Fibroblast of lung (primary cell): Measurements from ENCODE around the gene TCERG1L. TPM values are rescaled to one million over a fixed set of nuclear protein-coding genes. Genes with fewer than 3 reads are reported as not detected.

Experiments used
- DNase-seq, 2 donors: peaks; one replicate each; pipeline versions ENCODE4 v3.0.0 to v3.0.0-alpha.2; 2010; ENCODE audit warnings: low read depth in 2 of 2
- H2AFZ ChIP-seq: 2 replicates; pipeline ENCODE4 v1.5.1; 2012; ENCODE audit warnings: low read length, control low read depth, inconsistent platforms
- H3K27ac ChIP-seq: 2 replicates; pipeline ENCODE4 v1.5.1; 2011; ENCODE audit warnings: low read length, control low read depth; ENCODE audit not compliant: insufficient read depth
- H3K27me3 ChIP-seq: 2 replicates; pipeline ENCODE4 v1.5.1; 2011; ENCODE audit warnings: mild to moderate bottlenecking, low read length; ENCODE audit not compliant: control insufficient read depth, insufficient read depth
- H3K36me3 ChIP-seq: 2 replicates; pipeline ENCODE4 v1.5.1; 2011; ENCODE audit warnings: low read length; ENCODE audit not compliant: control insufficient read depth, insufficient read depth
- H3K4me1 ChIP-seq: 2 replicates; pipeline ENCODE4 v1.5.1; 2011; ENCODE audit warnings: low read length; ENCODE audit not compliant: control insufficient read depth, insufficient read depth; ENCODE audit errors: extremely low read depth
- H3K4me2 ChIP-seq: 2 replicates; pipeline ENCODE4 v1.5.1; 2011; ENCODE audit warnings: low read length, control low read depth; ENCODE audit not compliant: insufficient read depth; ENCODE audit errors: extremely low read depth
- H3K4me3 ChIP-seq, 4 experiments: fragments of 200-600 bp in 1 of 4; sonication (generic) in 1 of 4; replicated peaks in 1 of 4; 2 replicates each; pipeline ENCODE4 v1.5.1; 2011 to 2016; ENCODE audit warnings: low read length in 4 of 4, low read depth in 3 of 4, mild to moderate bottlenecking in 3 of 4, control low read depth in 2 of 4, inconsistent platforms in 1 of 4, mixed read lengths in 1 of 4; ENCODE audit not compliant: insufficient read depth in 1 of 4; ENCODE audit errors: control extremely low read depth in 1 of 4
- H3K79me2 ChIP-seq: 2 replicates; pipeline ENCODE4 v1.5.1; 2012; ENCODE audit warnings: mild to moderate bottlenecking, low read length, inconsistent platforms; ENCODE audit not compliant: control insufficient read depth, insufficient read depth
- H3K9ac ChIP-seq: 2 replicates; pipeline ENCODE4 v1.5.1; 2011; ENCODE audit warnings: mild to moderate bottlenecking, low read length, control low read depth; ENCODE audit not compliant: insufficient read depth
- H3K9me3 ChIP-seq: 2 replicates; pipeline ENCODE4 v1.5.1; 2012; ENCODE audit warnings: low read depth, low read length; ENCODE audit not compliant: control insufficient read depth, insufficient read depth
- H4K20me1 ChIP-seq: 2 replicates; pipeline ENCODE4 v1.5.1; 2011; ENCODE audit warnings: low read length; ENCODE audit not compliant: control insufficient read depth, insufficient read depth; ENCODE audit errors: extremely low read depth
- CTCF ChIP-seq, 2 donors: IDR thresholded peaks in 1 of 2; conservative IDR thresholded peaks in 1 of 2; 1 replicate in 1 of 2; 2 replicates in 1 of 2; pipeline ENCODE4 v1.5.1; 2011 to 2012; ENCODE audit warnings: low read length in 2 of 2, control low read depth in 1 of 2, inconsistent platforms in 1 of 2, low read depth in 1 of 2, mild to moderate bottlenecking in 1 of 2
- EZH2 ChIP-seq: IDR thresholded peaks from 2 replicates; pipeline ENCODE4 v1.5.1; 2012; ENCODE audit warnings: low read length, control low read depth, mild to moderate bottlenecking; ENCODE audit errors: missing control alignments
- polyA plus RNA-seq, 2 donors: library from polyadenylated mRNA; depleted of rRNA in 1 of 2; stranded (reverse) in 1 of 2; unstranded in 1 of 2; fragments of >200 nt; gene quantifications; 2 replicates each; pipeline ENCODE4 v1.2.1, GENCODE V29; 2011 to 2012; ENCODE audit warnings: missing spikeins in 1 of 2
- total RNA-seq: library from RNA; depleted of rRNA; stranded (reverse); fragments of >200 nt; gene quantifications from 2 replicates; pipeline ENCODE4 v1.2.1, GENCODE V29; 2014

TCERG1L gene
- total and polyA plus RNA-seq, 2 donors (not counting 1 experiment from before 2014, with no cell fraction given): 0.02 TPM; not detected in 1

DNA sequence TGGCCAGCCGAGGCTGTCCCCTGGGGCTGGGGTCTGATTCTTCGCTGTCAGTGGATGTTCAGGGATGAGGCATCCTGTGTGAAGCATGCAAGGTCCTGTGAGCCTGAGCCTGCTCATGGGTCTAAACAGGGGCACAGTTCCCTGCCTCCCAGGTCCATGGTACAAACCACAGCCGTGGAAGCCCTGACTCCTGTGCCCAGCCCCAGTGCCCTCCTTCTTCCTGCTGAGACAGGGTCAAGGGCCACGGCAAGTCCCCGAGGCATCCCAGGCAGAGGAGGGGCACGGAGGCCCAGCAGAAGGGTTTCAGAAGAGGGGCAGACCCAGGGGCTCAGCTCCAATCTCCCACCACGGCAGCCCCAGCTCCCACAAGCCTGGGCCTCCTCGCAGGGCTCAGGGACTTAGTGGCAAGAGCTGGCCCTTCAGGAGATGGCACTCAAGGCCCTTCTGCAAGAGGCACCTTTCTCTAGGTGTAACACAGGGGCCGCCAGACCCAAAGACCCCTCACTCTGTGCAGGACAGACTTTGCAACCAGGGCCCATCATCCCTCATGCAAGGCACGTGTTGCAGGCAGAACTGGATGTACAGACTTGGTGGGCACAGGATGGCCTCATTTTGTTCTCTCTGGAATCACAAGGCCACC is 248.8 kb downstream of the TCERG1L start:
- Histone ChIP-seq H3K9ac (no peak overlapping the region), H3K27me3 (no peaks in the 10 kb centered on the region), H3K4me2 (no peak overlapping the region), H3K4me3 (no peak overlapping the region), H3K79me2 (no peaks in the 10 kb centered on the region), H3K9me3 (no peaks in the 10 kb centered on the region), H2AFZ (no peak overlapping the region), H3K4me1 (no peaks in the 10 kb centered on the region), H3K36me3 (no peaks in the 10 kb centered on the region), H4K20me1 (no peaks in the 10 kb centered on the region), H3K27ac (no peak overlapping the region)
- no peak for DNase-seq
- TF ChIP-seq EZH2: no peak
- no peak for TF ChIP-seq CTCF (conservative IDR thresholded peaks at IDR 0.05 in 1 of 2, IDR thresholded peaks at IDR 0.05 in 1 of 2; ENCODE audit: low read depth in 1 of 2, low read length in 2 of 2)

DNA sequence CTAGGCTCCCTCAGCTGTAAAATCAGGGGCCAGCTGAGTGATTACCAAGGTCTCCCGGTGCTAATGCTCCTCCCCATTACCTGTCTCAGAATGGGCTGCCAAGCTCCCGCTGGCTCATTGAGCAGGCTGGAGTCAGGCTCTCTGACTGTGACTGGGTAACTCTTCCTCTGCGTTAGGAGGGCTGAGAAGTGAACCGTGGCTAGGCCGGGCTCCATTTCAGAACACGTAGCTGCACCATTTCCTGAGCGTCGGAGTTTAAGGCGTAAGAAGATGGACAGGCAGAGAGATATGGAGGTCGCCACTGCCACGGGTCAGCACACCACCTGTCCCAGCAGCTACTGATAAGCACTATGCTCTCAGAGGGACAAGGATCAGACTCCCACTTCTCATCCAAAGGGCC is 250.3 kb downstream of the TCERG1L start:
- H3K36me3 ChIP-seq: no peaks in the 10 kb centered on the region
- H3K9me3 ChIP-seq: no peaks in the 10 kb centered on the region
- no peak for TF ChIP-seq EZH2
- no peak for TF ChIP-seq CTCF (conservative IDR thresholded peaks at IDR 0.05 in 1 of 2, IDR thresholded peaks at IDR 0.05 in 1 of 2; ENCODE audit: low read depth in 1 of 2, low read length in 2 of 2)
- H3K4me1 ChIP-seq: no peaks in the 10 kb centered on the region
- no peak overlapping the region for H3K9ac ChIP-seq
- H3K4me3 ChIP-seq: no peak overlapping the region
- H3K79me2 ChIP-seq: no peaks in the 10 kb centered on the region
- H3K4me2 ChIP-seq: no peak overlapping the region
- no peak overlapping the region for H3K27ac ChIP-seq
- H3K27me3 ChIP-seq: no peaks in the 10 kb centered on the region
- DNase-seq: no peak
- H2AFZ ChIP-seq: no peak overlapping the region
- no peaks in the 10 kb centered on the region for H4K20me1 ChIP-seq

DNA sequence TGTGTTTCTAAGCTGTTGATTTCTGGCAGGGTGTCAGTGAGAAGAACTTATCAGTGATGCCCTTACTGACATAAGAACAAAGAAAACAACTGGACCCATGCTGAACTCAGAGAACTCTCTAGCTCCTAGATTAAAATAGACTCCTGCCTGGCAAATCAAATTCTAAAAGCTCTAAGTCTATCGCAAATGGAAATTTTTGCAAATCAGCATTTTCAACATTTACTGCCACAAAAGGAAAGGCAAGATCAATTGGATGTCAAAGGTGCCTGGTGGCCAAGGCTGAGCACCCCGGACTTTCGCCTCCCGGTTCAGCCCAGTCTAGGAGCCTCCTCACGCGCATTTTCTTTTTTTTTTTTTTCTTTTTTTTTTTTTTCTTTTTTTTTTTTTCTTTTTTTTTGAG is 251.6 kb downstream of the TCERG1L start:
- H3K9me3 ChIP-seq: no peaks in the 10 kb centered on the region

More for the DNA sequence above, 251.6 kb downstream of the TCERG1L start:
- Histone ChIP-seq H2AFZ (no peak overlapping the region), H4K20me1 (no peaks in the 10 kb centered on the region), H3K27me3 (no peaks in the 10 kb centered on the region), H3K4me3 (no peak overlapping the region), H3K9ac (no peak overlapping the region), H3K4me1 (no peaks in the 10 kb centered on the region), H3K27ac (no peak overlapping the region), H3K79me2 (no peaks in the 10 kb centered on the region), H3K36me3 (no peaks in the 10 kb centered on the region), H3K4me2 (no peak overlapping the region)
- TF ChIP-seq CTCF (conservative IDR thresholded peaks at IDR 0.05 in 1 of 2, IDR thresholded peaks at IDR 0.05 in 1 of 2; ENCODE audit: low read depth in 1 of 2, low read length in 2 of 2) (no peak), EZH2 (no peak)
- no peak for DNase-seq
